ENCODE measurements around the gene ILF3. TPM values are rescaled to one million over a fixed set of nuclear protein-coding genes. Genes with fewer than 3 reads are reported as not detected.
A peak's percentile ranks its signal among the peaks of the same experiment; 100 is the strongest.

Gene ILF3
- total and polyA plus RNA-seq, 12 donors, result 75.0 to 254 (median 184) TPM

DNA sequence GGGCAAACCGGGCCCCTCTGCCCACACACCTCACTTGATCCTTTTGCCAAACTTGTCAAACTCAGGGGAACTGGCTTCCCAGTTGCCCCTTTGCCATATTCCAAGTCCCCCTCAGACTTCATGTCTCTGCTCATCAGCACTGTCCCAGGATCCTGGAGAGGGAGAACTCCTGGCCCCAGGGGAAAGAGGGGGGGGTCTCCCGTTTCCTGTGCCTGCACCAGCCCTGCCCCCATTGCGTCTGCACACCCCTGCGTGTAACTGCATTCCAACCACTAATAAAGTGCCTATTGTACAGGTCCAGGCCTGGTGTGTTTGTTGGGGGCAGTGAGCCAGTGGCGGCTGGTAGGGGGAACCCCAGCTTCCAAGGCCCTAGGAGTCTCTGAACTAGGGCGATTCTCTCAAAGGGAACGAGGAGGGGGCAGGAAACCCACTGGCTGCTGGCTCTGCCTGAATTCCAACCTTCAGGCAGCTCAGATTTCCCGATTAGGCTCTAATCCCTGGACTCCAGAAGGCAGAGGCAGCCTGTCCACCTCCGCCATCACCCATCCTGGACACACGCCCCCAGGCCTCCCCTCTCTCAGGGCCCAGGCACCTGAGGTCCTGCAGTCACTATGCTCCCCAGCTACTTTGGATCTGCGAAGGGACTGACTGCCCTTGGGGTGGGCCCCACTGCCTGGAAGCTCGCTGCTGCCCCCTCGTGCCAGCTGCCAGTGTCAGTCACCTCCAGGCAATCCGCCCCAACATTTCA lies 9.7 kb upstream of the ILF3 start:
- Histone ChIP-seq H3K4me3 (no peak overlapping the region), H3K27me3 (no peaks in the 10 kb centered on the region), H3K36me3 (replicated peaks in 1 of 2) (peaks cover 0 to 15% of the 10 kb centered on the region in 2 donors), H3K27ac (peak overlapping the region in 1 of 5 donors; percentile 31), H3K4me1 (replicated peaks in 1 of 2) (peaks cover 0 to 6% of the 10 kb centered on the region in 2 donors), H3K9me3 (replicated peaks in 1 of 3) (no peaks in the 10 kb centered on the region)
- WGBS, 4 donors, result 14 to 18% (median 17%) methylated on average over 11 to 14 of the region's 14 CpGs
- peak; percentile 79 to 91 (median 88) for DNase-seq
- intact Hi-C loops (cut with DNase I), result loop anchor here in 1 of 2 donors (5.0 kb wide), 1 partner anchor 62 kb away; no protein-coding TSS in a partner anchor
- peak; percentile 62 to 98 (median 95) for TF ChIP-seq CTCF (IDR thresholded peaks at IDR 0.05)
- no peak for TF ChIP-seq POLR2A (IDR thresholded peaks at IDR 0.05)

DNA sequence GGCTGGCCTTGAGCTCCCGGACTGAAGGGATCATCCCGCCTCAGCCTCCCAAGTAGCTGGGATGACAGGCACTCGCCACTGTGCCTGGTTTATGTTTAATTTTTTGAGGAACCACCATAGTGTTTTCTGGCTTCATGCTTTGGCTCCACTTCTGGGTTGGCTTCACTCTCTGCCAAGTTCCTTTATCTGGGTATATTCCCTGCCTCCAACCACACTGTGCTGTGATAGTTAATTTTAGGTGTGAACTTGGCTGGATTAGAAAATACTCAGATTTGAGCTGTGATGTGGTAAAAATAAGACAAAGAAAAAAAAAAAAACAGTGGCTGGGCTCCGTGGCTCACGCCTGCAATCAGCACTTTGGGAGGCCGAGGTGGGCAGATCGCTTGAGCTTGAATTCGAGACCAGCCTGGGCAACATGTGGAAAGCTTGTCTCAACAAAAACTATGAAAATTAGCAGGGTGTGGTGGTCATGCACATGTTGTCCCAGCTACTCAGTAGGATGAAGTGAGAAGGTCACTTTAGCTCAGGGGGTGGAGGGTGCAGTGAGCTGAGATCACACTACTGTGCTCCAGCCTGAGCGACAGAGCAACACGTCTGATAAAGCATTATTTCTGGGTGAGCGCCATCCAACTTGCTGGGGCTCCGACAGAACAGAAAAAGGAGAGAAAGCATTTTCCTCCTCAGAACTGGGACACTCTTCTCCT lies 7.5 kb upstream of the ILF3 start:
- 74 to 83% (median 79%) methylated on average over 12 of the region's 12 CpGs for WGBS, 4 donors
- peaks cover 0 to 6% of the 10 kb centered on the region in 2 donors for H3K4me1 ChIP-seq (replicated peaks in 1 of 2)
- H3K27me3 ChIP-seq, result no peaks in the 10 kb centered on the region
- H3K4me3 ChIP-seq, result no peak overlapping the region
- DNase-seq, result no peak
- no peaks in the 10 kb centered on the region for H3K9me3 ChIP-seq (replicated peaks in 1 of 3)
- TF ChIP-seq CTCF (IDR thresholded peaks at IDR 0.05) (no peak), POLR2A (IDR thresholded peaks at IDR 0.05) (no peak)
- intact Hi-C loops (cut with DNase I), result no loop called here
- no peaks in the 10 kb centered on the region for H3K36me3 ChIP-seq (replicated peaks in 1 of 2)
- no peak overlapping the region for H3K27ac ChIP-seq

DNA sequence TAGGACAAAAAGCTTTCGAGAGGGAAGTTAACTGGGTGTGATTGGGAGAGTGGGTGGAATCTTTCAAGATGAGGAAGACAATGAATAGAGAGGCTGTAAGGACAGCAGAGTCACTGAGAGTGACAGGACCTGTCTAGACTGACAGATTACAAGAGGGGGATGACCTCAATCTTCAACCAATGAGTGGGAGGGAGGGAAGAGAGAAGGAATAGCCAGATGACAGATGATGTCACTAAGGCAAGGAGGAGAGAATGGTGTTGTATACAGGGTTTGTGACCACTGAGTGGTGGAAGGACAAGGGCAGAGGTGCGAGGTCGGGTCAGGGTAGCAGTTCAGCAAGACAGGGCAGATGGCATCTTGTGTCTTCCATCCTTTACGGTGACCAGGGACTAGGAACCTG lies 5.8 kb upstream of the ILF3 start:
- Histone ChIP-seq H3K36me3 (replicated peaks in 1 of 2) (no peaks in the 10 kb centered on the region), H3K27me3 (no peaks in the 10 kb centered on the region), H3K9me3 (replicated peaks in 1 of 3) (no peaks in the 10 kb centered on the region), H3K4me1 (replicated peaks in 1 of 2) (peaks cover 10 to 20% of the 10 kb centered on the region in 2 donors), H3K27ac (no peak overlapping the region), H3K4me3 (no peak overlapping the region)
- TF ChIP-seq CTCF (IDR thresholded peaks at IDR 0.05), result no peak
- TF ChIP-seq POLR2A (IDR thresholded peaks at IDR 0.05), result no peak
- intact Hi-C loops (cut with DNase I), result no loop called here
- no peak for DNase-seq
- 87 to 91% (median 90%) methylated on average over 4 of the region's 4 CpGs for WGBS, 4 donors

DNA sequence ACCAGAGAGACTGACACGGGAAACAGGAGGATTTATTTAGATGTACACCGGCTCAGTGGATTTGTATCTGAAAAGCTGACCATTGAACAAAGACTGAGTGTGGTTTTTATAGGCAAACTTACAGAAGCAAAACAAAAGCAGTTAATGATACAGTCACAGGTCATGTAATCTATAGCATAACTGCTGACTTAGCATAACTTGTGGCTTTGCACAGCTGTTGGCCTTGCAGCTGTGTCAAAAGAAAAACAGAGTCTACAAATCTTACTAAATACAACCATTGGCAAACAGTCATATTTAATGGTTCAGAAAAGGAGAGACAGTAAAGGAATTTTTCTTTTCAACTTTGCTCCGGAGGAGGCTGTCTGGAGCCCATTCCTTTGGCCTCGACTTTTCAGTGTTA lies 2.3 kb upstream of the ILF3 start:
- no peaks in the 10 kb centered on the region for H3K9me3 ChIP-seq (replicated peaks in 1 of 3)
- WGBS, 4 donors, result 32 to 49% (median 39%) methylated on average over 4 of the region's 4 CpGs
- H3K27ac ChIP-seq, result no peak overlapping the region
- H3K36me3 ChIP-seq (replicated peaks in 1 of 2), result no peaks in the 10 kb centered on the region
- intact Hi-C loops (cut with DNase I), result loop anchor here in 1 of 2 donors (5.0 kb wide), 1 partner anchor 45 kb away; no protein-coding TSS in a partner anchor
- H3K27me3 ChIP-seq, result no peaks in the 10 kb centered on the region
- peaks cover 23 to 33% of the 10 kb centered on the region in 2 donors for H3K4me1 ChIP-seq (replicated peaks in 1 of 2)
- H3K4me3 ChIP-seq, result no peak overlapping the region
- TF ChIP-seq CTCF (IDR thresholded peaks at IDR 0.05) (no peak), POLR2A (IDR thresholded peaks at IDR 0.05) (no peak)
- no peak for DNase-seq

Data from adrenal gland (tissue), 12 donors.